Skeletal muscle tissue (tissue), 4 donors: Measurements from ENCODE around the gene SEC24C. TPM values are rescaled to one million over a fixed set of nuclear protein-coding genes. Genes with fewer than 3 reads are reported as not detected.
"Not testable (repeated sequence)": the region's sequence is repeated elsewhere in the genome, so short reads cannot be mapped to it uniquely, and the experiment has no call there.

Experiments used
- H3K27ac ChIP-seq: one replicate; pipeline ENCODE4 v1.7.0; 2013; ENCODE audit warnings: mild to moderate bottlenecking, low read depth, low read length, inconsistent platforms
- H3K27me3 ChIP-seq, 3 donors: one replicate each; pipeline ENCODE4 v1.7.0; 2013; ENCODE audit warnings: low read length in 3 of 3; ENCODE audit not compliant: control insufficient read depth in 3 of 3, insufficient read depth in 3 of 3
- H3K36me3 ChIP-seq, 3 donors: one replicate each; pipeline ENCODE4 v1.7.0; 2013; ENCODE audit warnings: low read length in 3 of 3; ENCODE audit not compliant: control insufficient read depth in 3 of 3, insufficient read depth in 3 of 3
- H3K4me1 ChIP-seq, 3 donors: one replicate each; pipeline ENCODE4 v1.7.0; 2013; ENCODE audit warnings: low read length in 3 of 3, mild to moderate bottlenecking in 3 of 3; ENCODE audit not compliant: control insufficient read depth in 3 of 3, insufficient read depth in 3 of 3
- H3K4me3 ChIP-seq, 3 donors: one replicate each; pipeline ENCODE4 v1.7.0; 2013; ENCODE audit warnings: low read length in 3 of 3
- H3K9ac ChIP-seq, 3 donors: one replicate each; pipeline ENCODE4 v1.7.0; 2013; ENCODE audit warnings: low read length in 3 of 3, mild to moderate bottlenecking in 3 of 3, moderate library complexity in 2 of 3, low read depth in 1 of 3
- H3K9me3 ChIP-seq, 3 donors: one replicate each; pipeline ENCODE4 v1.7.0; 2013; ENCODE audit warnings: low read length in 3 of 3; ENCODE audit not compliant: control insufficient read depth in 3 of 3
- total RNA-seq: library from RNA; depleted of rRNA; stranded (reverse); fragments of >200 nt; gene quantifications from one replicate; pipeline ENCODE4 v1.2.3, GENCODE V29; 2014
- donor health status: Osteomylitis.

Gene SEC24C, protein sequence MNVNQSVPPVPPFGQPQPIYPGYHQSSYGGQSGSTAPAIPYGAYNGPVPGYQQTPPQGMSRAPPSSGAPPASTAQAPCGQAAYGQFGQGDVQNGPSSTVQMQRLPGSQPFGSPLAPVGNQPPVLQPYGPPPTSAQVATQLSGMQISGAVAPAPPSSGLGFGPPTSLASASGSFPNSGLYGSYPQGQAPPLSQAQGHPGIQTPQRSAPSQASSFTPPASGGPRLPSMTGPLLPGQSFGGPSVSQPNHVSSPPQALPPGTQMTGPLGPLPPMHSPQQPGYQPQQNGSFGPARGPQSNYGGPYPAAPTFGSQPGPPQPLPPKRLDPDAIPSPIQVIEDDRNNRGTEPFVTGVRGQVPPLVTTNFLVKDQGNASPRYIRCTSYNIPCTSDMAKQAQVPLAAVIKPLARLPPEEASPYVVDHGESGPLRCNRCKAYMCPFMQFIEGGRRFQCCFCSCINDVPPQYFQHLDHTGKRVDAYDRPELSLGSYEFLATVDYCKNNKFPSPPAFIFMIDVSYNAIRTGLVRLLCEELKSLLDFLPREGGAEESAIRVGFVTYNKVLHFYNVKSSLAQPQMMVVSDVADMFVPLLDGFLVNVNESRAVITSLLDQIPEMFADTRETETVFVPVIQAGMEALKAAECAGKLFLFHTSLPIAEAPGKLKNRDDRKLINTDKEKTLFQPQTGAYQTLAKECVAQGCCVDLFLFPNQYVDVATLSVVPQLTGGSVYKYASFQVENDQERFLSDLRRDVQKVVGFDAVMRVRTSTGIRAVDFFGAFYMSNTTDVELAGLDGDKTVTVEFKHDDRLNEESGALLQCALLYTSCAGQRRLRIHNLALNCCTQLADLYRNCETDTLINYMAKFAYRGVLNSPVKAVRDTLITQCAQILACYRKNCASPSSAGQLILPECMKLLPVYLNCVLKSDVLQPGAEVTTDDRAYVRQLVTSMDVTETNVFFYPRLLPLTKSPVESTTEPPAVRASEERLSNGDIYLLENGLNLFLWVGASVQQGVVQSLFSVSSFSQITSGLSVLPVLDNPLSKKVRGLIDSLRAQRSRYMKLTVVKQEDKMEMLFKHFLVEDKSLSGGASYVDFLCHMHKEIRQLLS
- total RNA-seq, result 41.8 TPM

DNA sequence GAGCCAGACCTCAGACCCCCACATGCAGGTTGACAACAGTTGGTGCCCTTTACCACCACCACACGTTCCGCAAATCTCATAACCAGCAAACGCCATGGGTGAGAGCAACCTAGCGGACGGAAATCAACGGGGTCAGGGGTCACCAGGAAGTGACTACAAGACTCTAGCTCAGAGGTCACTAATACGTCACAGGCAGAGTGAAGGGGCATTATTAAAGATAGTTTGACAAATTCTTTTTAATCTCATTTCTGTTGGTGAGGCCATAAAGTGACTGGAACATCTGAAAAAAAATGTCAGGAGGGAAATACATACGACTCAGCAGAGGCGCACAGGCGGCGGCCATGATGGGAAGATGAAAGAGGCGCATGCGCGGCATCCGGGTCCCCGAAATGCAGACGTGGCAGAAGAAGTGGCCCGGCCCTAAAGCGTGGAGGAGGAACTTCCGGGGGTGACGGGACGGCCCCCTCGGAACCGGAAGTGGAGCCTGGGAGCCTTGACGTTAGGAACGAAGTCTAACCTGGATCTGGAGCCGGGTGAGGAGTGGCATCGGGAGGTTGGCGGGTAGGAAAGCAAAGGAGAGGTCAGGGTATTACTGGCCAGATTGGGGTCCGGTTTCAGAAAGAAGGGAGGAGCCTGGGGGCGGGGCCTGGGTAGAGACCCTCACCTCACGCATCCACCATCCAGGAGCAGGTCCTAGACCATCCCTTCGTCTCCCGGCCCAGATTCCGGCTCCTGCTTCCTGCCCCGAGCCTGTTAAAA lies at the start of gene SEC24C:
Gene SEC24C, plus strand, starts transcription at position 468 of the 759 bp plus-strand sequence. CDS start 2,461 bp downstream, outside the sequence.
- Histone ChIP-seq H3K9me3 (no peaks in the 10 kb centered on the region), H3K4me1 (peaks cover 18 to 36% (median 19%) of the 10 kb centered on the region in 3 donors), H3K9ac (peak within 1 kb of the TSS; percentile 97 to 99 (median 99)), H3K36me3 (peaks cover 3 to 9% (median 3%) of the 10 kb centered on the region in 3 donors), H3K27ac (peak within 1 kb of the TSS; percentile 95), H3K27me3 (no peaks in the 10 kb centered on the region), H3K4me3 (peak within 1 kb of the TSS; percentile 83 to 99 (median 91))

DNA sequence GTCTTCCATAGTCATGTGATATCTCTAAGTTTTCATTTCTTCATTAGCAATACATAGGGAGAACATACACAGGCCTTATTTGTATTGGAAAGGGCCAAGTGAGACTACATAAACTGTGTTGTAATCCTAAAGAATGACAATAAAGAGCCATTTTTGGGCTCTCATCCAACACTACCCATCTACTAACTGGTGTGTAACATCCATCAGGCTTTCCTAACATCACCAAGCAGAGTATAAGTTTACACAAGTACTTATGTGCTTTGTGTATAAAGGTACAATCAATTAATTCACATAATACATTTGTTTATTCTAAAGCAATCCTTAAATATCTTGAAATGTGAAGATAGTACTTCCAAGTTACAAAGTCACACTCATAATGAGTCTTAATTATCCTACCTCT lies 48.9 kb upstream of the SEC24C start:
- not testable (repeated sequence) for H3K4me1 ChIP-seq, H3K27ac ChIP-seq, H3K9ac ChIP-seq, H3K4me3 ChIP-seq, H3K9me3 ChIP-seq, H3K36me3 ChIP-seq, H3K27me3 ChIP-seq

DNA sequence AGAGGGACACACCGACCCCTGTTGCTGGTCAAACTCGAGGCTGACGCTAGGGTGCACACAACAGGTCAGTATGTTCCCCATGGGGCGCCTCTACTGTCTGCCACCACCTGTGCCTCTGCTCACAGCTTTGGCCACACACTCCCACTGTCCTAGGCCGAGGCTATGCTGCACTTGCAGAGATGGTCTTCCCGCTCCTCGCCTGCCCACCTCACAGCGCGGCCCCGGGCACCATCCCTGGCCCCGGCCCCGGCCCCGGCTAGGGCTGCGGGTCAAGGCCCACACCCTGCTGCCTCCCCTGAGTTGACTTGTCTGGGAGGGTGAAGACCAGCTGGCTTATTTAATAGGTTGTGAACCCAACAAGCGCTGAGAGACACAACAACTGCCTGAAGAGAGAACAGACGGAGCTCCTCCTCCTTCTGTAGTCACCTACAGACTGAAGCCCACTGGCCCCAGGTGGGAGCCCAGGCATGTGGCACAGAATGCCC lies 46.5 kb upstream of the SEC24C start, which contains the start of gene AGAP5:
Gene AGAP5, minus strand, starts transcription at position 435 of the 485 bp plus-strand sequence. Its CDS starts 354 bp downstream, at position 81.
- not testable (repeated sequence) for H3K4me1 ChIP-seq, H3K27me3 ChIP-seq, H3K4me3 ChIP-seq, H3K9ac ChIP-seq, H3K36me3 ChIP-seq, H3K27ac ChIP-seq, H3K9me3 ChIP-seq

DNA sequence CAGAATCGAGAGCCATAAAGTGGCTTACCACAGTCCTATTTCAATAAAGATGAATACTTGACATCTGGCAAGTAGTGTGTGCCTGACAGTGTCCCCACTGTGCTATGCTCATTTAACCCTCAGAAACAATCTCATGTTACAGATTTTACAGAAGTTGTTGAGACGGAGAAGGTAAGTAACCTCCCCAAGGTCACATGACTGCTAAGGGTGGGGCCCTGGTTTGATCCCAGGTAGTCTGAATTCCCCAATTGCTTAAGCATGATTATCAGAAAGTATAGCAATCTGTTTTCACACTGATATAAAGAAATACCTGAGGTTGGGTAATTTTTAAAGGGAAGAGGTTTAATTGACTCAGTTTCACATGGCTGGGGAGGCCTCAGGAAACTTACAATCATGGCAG lies 45.4 kb upstream of the SEC24C start:
- not testable (repeated sequence) for H3K4me1 ChIP-seq, H3K27me3 ChIP-seq, H3K9me3 ChIP-seq, H3K36me3 ChIP-seq, H3K9ac ChIP-seq, H3K27ac ChIP-seq, H3K4me3 ChIP-seq

DNA sequence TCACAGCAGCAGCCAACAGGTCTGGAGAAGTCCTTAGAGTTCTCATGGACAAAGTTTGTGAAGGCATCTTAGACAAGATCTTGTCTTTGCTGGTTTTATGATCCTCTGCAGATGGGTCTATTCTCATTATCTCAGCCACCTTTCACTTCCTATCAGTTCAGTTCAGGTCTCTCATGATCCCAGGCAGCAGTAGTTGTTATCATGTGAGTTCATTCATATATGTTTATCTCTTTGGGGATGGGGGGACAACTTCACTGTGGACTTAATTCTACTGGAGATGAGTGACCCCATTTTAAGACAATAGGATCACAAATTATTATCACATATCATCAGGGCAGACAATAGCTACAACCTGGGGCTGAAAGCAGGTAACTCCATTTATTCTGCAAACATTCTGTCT lies 40.2 kb upstream of the SEC24C start:
- not testable (repeated sequence) for H3K27ac ChIP-seq, H3K4me3 ChIP-seq

DNA sequence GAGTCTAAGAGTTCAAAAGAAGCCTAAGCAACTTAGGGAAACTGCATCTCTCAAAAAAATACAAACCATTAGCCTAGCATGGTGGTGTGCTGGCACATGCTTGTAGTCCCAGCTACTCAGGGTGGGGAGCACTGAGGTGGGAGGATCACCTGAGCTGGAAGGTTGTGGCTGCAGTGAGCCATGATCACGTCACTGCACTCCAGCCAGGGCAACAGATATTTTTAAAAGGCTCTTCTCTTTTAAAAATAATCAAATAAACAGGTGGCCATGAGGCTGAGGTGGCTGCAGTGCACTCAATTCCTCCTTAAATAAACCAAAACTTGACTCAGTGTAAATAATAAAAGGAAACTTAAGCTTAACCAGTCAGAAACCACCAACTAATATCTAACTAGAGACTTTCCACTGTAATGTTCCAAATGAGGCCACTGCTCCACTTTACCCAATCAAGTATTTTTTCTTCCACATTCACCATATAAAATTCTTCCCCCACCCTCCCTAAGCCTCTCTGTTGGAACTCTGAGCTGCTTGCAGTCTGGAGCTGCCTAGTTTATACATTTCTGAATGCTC lies 38.6 kb upstream of the SEC24C start:
- H3K9ac ChIP-seq, H3K27me3 ChIP-seq, H3K4me1 ChIP-seq, H3K4me3 ChIP-seq, H3K36me3 ChIP-seq, H3K9me3 ChIP-seq, H3K27ac ChIP-seq: not testable (repeated sequence)

More for the DNA sequence above, 40.2 kb upstream of the SEC24C start:
- not testable (repeated sequence) for H3K9me3 ChIP-seq, H3K36me3 ChIP-seq, H3K9ac ChIP-seq, H3K27me3 ChIP-seq, H3K4me1 ChIP-seq

DNA sequence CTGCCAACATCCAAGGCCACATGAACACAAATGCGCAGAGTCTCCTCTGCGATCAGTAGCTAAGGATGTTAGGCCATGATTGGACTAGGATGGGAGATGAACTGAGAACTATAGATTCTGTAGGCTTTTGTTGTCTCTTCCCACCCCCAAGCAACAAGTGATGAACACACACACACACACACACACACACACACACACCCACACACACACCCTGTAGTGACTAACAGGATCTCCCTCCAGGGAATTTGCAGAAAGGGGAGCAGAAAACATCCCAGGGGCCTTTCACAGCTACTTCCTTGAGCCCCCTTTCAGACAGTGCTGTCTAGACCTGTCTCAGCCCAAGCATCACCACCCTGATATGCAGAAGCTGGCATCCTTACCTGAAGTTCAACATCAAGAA lies 37.7 kb upstream of the SEC24C start:
- H3K36me3 ChIP-seq, H3K4me3 ChIP-seq, H3K9me3 ChIP-seq, H3K9ac ChIP-seq, H3K27me3 ChIP-seq, H3K27ac ChIP-seq, H3K4me1 ChIP-seq: not testable (repeated sequence)

DNA sequence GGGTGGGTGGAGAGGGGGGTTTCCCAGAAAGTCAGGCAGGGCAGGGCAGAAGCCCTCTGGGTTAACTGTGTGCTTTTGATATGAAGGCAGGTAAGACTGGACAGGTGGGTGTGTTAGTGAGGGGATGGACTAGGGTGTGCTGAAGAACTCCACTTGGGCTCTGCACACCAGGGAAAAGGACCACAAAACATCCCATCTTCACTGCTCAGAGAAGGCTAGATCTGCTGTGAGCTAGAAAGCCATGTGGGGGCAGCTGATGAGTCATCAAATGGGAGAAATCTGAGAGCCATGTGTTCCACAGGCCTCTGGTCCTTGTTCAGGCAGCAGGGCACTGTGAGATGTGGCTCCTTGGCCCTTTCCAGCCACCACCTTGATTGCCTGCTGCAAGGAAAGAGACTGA lies 36.5 kb upstream of the SEC24C start:
- H3K9me3 ChIP-seq, H3K4me1 ChIP-seq, H3K27me3 ChIP-seq, H3K4me3 ChIP-seq, H3K27ac ChIP-seq, H3K36me3 ChIP-seq, H3K9ac ChIP-seq: not testable (repeated sequence)

DNA sequence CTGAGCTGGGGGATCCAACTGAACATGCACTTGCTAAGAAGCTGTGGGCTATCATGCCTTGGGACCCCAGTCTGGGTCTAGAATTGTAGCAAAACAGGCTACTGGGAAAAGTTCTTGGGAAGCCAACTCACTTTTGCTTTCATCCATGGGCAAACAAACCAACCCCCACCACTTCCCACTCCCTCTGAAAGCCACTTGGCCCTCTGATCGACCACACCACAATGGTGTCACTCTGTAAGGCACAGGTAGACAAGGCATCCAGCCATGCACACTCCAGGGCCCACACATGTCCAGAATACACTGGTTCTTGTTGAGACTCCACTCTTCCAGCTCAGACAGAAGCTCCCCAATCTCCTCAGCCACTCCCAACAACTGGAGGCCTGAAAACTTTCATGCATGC lies 36.0 kb upstream of the SEC24C start:
- not testable (repeated sequence) for H3K4me3 ChIP-seq, H3K36me3 ChIP-seq, H3K27me3 ChIP-seq, H3K27ac ChIP-seq, H3K4me1 ChIP-seq, H3K9me3 ChIP-seq, H3K9ac ChIP-seq
